22Rv1 (cell line): ENCODE measurements around the gene ARL15.

Experiments used
- CTCF ChIP-seq: fragments of 450-650 bp; IDR thresholded peaks from 2 replicates; pipeline ENCODE4 v1.5.1; 2017; ENCODE audit warnings: mild to moderate bottlenecking
- ZFX ChIP-seq: fragments of 450-650 bp; IDR thresholded peaks from 2 replicates; pipeline ENCODE4 v1.6.1; 2017; ENCODE audit warnings: antibody characterized with exemption, borderline replicate concordance

DNA sequence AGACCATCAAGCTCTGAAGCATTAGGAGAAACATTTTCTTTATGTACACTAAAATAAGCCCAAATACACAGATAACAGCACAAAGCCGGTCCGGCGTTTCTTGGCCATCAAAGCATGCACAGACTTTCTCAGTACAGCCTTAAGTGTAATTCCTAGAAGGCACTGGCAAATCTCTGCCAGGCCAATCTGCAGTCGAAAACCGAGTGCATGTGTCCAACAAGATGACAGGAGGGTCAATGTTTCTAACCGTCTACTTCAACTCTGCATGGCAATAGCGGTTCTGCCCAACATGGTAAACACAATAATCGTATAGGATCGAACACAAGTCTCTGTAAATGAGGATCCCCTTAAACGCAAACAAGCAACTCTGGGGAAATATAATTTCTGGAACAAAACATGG, 1.1 kb downstream of the ARL15 start:
- TF ChIP-seq ZFX (no peak), CTCF (no peak)
